ENCODE results near the gene FADS3.

Gene FADS3

DNA sequence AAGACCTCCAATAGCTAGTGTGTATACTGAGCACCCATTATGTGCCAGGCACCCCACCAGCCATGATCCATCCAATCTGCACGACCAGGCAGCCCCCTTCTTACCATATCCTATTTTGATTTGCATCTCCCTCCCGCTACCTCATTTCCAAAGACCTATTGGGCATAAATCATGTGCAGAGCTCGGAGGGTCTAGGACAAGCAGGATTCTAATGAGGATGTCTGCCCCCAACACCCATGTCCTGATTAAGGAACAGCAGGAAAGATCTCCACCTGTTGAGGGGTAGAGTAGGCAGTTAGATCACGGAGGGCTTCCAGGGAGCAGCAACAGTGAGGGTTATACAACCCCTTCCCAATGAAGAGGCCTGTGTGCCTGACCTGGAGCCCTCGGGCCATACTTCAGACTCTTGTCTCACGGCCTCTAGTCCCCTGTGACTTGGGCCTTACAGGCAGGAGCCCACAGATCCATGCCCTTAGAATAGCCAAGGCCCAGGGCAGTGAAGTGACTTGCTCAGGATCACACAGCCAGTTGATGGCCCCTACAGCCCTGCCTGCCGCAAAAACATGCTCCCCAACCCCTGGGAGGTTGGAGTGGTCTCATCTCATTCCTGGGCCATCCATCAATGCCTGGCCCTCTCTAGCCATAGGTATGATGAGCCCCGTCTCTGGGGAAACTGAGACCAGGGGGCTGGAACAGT lies 22.5 kb upstream of the FADS3 start:
- DNase-seq (ENCODE audit: low read depth, low spot score) = no peak

- DNase-seq (ENCODE audit: low read depth, low spot score) = no peak
These were observed 21.8 kb upstream of the FADS3 start for GRCh38 chr11:61912991-61913698.

- no peak for DNase-seq (ENCODE audit: low read depth, low spot score)
These were observed 21.2 kb upstream of the FADS3 start for GRCh38 chr11:61912530-61912898.

DNA sequence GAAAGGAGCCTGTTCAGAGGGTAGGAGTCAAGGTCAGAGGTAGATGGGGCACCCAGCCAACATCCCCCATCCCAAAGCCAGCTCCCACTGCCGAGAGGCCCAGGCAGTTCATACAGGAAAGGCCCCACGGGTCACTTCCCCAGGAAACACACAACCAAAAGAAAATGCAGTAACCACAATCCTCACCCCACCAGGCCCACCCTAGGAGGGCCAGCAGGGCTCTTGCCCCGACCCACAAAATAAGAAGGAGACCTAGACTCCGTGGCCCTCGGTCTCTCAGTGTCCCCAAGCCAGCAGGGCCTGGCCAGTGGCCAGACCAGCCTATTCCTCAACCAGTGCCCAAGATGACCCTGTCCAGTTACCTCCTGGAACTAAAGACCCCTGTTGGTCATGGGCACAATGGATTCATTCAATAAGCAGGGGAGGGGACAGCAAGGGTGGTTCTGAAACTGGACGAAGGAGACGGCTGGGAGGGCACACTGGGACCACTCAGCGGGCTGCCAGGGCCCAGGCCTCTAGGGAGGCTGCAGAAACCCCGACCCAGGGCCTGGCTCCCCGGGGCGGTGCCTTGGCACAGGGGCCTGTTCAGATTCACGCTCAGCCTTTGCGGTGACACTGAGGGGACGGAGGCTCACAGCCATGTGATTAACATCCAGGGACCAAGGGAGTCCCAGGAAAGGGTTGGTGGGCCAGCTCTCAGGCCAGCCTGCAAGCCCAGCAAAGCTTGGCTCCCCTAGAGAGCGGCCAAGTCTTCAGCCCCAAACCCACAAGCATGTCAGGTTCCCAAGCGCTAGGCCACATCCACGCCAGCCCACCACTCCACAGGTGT lies 20.6 kb upstream of the FADS3 start:
- no peak for DNase-seq (ENCODE audit: low read depth, low spot score)

DNA sequence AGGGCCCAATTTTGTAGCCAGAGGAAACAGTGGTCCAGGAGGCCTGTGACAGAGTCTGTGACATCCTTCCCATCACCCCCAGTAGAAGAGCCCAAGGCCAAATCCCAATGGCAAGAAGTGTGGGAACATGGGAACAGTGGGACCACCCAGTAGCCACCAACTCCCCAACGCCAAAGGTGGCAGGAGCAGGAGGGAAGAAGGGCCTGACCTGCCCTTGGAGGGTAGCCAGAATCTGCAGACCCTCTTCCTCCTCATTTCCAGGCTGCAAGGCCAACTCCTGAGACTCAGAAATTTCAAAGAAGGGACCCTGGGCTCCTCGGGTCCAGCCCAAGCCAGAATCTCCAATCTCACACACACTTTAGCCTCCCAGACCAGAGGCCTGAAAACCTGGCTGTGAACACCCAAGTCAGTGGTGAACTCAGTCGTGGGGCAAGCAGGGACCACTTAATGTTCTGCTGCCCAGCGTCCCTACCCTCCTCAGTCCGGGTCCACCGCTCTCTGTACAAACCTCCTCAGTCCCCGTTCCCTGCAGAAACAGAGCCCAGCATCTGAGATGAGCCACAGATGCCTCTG lies 19.9 kb upstream of the FADS3 start:
- no peak for DNase-seq (ENCODE audit: low read depth, low spot score)

DNA sequence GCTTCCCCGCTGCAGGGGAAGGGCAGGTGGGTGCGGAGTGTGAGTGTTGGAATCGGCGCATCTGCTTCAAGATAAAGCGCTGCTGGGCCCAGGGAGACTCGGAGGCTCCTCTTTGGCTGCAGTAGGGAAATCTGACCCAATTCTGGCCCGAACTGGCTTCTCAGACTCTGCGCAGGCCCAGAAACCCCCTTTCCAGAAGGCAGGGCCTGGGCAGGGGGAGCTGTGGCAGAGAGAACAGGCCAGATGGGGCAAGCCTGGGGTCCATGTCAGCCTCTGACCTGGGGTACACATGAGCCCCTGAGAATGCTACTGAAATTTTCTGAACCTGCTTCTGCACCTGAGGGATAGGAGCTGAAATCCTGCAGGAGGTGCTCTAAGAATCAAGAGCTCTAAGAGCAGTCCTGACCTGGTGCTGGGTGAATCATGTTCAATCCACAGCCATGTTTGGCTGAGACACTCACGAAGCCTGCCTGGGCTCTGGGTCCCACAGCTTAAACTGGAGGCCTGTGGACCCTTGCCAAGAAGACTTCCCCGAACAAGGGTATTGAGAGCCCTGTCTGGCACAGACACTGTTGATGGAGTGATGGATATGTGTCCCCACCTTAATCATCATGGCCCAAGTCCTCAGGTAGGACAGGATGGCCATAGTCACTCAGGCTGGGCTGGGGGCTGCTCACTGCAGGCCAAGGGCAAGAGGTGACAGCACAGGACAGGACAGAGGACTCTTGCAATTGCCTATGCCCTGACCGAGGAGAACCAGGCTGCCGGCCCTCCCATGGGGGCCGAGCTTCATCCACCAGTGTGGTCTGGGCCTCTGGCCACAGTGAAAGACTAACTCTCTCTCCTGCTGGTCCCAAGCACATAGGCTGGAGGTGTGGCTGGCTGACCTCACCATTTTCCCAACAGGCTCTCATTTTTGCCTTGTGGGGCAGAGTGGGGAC lies 19.1 kb upstream of the FADS3 start:
- DNase-seq (ENCODE audit: low read depth, low spot score) = no peak

DNA sequence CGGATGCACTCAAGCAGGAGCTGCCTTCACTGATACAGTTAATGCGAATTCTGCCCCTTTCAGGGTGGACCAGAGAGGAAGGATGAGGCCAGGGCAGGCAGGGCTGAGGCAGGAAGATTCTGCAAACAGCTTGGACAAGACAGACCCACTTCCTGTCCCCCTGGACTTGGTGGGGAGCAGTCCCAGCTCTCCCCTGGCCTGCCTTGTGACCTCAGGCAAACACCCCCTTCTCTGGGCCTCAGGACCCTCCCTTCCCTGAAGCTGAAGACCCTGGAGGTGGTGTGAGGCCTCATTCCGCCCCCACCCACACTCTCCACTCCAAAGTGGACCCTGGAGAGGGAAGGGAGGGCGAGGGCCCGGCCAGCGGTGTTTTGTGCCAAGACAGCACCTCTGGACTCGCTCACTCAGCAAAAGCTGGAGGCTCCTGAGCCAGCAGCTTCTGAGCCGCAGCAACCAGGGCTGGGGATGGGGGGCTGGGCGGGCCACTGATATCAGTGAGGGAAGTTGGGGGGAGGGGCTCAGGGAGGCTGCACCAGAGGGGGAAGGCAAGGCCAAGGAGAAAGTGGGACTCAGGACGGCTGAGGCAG lies 17.5 kb upstream of the FADS3 start:
- DNase-seq (ENCODE audit: low read depth, low spot score) = no peak

DNA sequence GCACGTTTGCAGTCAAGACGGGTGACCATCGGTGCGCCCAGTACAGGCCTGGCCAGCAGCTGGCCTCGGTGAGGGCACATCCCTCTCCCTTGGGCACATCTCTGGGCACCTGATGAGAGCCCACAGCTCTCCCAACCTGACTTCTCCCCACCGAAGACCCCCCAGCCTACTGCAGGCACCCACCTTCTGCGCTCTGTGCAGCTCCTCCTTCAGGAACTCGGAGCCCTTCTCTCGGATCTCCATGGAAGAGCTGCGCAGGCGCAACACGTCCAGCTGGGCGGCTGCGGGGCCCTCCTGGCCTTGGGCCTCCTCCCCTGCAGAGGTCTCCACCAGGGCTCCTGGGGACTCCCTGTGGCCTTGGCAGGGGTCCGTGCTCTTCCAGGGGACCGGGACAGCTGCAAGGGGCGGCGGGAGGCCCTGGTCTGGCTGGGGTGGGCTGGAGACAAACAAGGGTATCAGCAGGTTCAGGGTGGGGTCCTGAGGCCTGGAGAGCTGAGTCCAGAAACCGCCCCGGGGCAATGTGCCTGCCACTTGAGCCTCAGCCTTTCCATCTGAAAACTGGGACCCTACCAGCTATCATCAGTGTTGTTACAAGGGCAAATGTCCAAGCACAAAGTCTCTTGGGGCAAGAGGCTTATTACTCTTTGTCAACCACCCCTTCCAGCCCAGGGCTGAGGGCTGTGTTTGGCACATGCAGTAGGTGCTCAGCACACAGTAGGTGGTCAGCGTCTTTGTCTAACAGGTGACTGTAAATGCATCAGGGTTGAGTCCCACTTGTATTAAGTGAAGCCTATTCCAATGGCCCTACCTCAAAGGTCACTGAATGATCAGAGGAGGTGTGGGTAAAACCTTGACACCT lies 16.8 kb upstream of the FADS3 start:
- no peak for DNase-seq (ENCODE audit: low read depth, low spot score)

- no peak for DNase-seq (ENCODE audit: low read depth, low spot score)
These were observed 15.9 kb upstream of the FADS3 start for GRCh38 chr11:61907282-61907681.

GRCh38 chr11:61906522-61906909 lies 15.2 kb upstream of the FADS3 start:
- no peak for DNase-seq (ENCODE audit: low read depth, low spot score)

DNA sequence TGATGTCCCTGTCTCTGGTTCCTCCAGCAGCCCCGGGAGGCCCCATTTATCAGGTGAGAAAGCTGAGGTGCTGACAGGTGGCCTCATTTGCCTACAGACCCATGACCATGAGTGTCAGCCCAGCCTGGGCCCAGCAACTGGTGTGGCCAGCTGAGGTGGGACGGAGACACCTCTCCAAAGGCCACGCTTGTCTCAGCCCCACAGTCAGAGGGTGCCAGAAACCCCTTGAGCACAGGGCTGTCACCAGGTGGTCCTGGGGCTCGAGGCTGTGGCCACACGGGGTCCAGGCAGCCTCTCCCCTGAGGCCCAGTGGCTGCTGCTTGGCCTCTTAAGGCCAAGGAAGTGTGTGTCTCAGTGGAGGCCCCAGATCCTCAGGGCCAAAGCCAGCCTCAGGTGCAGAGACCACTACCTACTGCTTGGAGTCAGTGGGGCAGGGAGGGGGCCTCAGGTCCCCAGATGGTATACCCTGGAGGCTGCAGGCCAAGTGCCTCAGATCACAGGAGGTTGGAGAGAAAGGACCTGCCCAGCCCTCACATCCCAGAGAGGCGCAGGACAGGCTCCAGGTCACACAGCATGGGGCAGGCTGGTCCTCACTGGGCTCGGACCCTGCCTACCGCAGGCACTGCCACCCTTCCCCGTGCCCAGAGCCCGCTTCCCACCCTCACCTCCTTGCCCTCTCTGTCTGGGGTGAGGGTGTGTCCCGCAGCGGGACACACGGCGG lies 14.6 kb upstream of the FADS3 start:
- no peak for DNase-seq (ENCODE audit: low read depth, low spot score)

DNA sequence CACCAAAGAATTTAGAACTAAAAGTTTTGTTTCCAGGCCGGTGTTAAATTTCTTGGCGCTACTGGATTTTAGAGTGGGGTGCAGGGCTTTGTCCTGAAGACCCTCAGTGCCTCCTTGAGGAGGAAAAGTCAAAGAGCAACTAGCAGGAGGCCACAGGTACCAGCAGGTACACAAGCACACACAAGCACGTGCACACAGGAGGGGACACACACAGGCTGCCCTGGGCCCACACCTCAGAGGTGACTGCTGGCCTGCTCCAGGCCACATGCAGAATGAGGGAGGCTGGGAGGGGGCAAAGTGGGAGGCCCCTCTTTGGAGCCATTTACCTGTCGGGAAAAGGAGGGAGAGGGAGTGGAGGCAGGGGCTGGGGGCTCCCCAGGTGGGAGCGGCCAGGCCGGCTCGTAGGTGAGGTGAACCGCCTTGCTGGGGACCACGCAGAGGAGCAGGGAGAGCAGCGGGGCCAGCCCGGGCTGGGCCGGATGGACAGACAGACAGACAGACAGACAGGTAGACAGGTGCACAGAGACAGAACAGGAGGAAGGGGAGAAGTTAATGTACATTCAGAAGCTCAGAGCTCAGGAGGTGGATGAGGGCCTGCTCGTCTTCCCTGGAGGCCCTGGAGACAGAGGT lies 13.8 kb upstream of the FADS3 start:
- DNase-seq (ENCODE audit: low read depth, low spot score) = no peak

DNA sequence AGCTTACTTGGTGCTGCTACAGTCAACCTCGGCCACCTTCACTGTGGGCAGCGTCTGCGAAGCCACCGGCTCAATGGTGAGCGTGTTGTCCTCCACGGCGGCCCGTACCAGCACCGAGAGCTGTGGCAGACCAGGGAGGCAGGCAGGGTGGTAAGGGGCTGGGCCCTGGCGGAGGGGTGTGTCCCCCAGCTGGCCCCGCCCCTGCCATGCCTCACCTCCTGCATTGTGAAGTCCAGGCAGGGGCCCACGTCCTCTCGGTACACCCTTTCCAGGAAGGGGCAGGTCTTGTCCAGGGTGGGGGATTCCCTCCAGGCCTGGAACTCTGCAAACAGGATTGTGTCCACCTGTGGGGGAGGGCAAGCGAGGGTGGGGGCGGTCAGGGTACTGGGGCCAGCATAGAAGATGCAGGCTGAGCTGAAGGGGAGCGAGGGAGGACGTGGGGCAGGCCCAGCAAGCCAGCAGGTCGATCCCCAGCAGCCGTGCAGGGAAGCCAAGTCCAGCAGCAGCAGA lies 13.2 kb upstream of the FADS3 start:
- no peak for DNase-seq (ENCODE audit: low read depth, low spot score)

DNA sequence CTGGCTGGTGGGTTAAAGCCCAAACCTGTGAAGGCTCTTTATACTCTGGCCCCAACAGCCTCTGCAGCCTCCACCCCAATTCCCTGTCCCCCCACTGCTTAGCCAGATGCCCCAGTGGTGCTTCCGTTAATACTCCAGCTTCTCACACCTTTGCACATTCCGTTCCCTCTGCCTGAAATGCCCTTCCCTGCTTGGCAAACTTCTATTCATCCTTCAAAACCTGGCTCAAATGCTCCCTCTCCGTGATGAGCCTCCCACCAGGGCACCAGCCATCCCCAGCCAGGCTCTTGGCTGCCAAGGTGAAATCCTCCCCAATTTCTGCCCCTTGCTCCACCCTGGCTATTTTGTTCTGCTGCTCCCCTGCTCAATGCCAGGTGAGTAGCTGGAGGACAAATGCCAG lies 12.5 kb upstream of the FADS3 start:
- DNase-seq (ENCODE audit: low read depth, low spot score) = no peak

- DNase-seq (ENCODE audit: low read depth, low spot score) = no peak
These were observed 11.0 kb upstream of the FADS3 start for GRCh38 chr11:61902313-61902712.

GRCh38 chr11:61901397-61901796 lies 10.1 kb upstream of the FADS3 start:
- DNase-seq (ENCODE audit: low read depth, low spot score) = no peak

DNA sequence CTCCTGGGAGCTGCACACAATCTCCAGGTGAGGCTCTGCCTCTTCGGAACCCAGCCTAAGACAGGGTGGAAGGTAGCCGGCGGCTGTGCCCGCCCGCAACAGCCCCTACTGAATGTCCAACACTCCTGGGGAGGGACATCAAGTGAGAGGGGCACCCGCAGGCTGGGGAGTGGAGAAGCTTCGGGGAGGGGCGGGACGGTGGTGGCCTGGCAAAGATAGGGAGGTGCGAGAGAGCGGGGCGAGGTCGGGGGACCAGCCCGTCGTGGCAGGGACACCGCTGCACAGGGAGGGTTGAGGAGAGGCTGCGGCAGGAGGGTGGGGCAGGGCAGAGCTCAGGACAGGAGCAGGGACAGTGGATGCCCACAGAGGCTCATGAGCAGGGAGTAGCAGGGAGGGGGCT lies 8.9 kb upstream of the FADS3 start:
- no peak for DNase-seq (ENCODE audit: low read depth, low spot score)

- peak; percentile 62 for DNase-seq (ENCODE audit: low read depth, low spot score)
These were observed 7.9 kb upstream of the FADS3 start for GRCh38 chr11:61899146-61899841.
